Fibroblast of skin of scalp (primary cell): ENCODE measurements around the gene CHSY1.

Experiments used
- DNase-seq: peaks from one replicate; pipeline ENCODE4 v3.0.0-alpha.2; 2013

The CHSY1 gene

GRCh38 chr15:101269479-101270223 is 17.8 kb upstream of the CHSY1 start:
- no peak for DNase-seq

GRCh38 chr15:101267320-101268104 is 15.7 kb upstream of the CHSY1 start:
- DNase-seq, result peak; percentile 47

GRCh38 chr15:101266787-101267186 is 14.9 kb upstream of the CHSY1 start:
- DNase-seq, result no peak

- peak; percentile 80 for DNase-seq
Observed at GRCh38 chr15:101266034-101266433, 14.2 kb upstream of the CHSY1 start.

- no peak for DNase-seq
Observed at GRCh38 chr15:101264911-101265641, 13.2 kb upstream of the CHSY1 start.

GRCh38 chr15:101264011-101264410 is 12.2 kb upstream of the CHSY1 start:
- DNase-seq, result no peak

GRCh38 chr15:101262551-101262950 is 10.7 kb upstream of the CHSY1 start:
- DNase-seq, result peak; percentile 31

GRCh38 chr15:101258238-101259144 is 6.6 kb upstream of the CHSY1 start:
- DNase-seq, result peak; percentile 73

GRCh38 chr15:101256757-101257156 is 4.9 kb upstream of the CHSY1 start:
- no peak for DNase-seq

GRCh38 chr15:101255615-101256241 is 3.9 kb upstream of the CHSY1 start:
- DNase-seq, result peak; percentile 44

GRCh38 chr15:101255051-101255395 is 3.2 kb upstream of the CHSY1 start:
- DNase-seq, result no peak

GRCh38 chr15:101254157-101255050 is 2.6 kb upstream of the CHSY1 start:
- no peak for DNase-seq

- DNase-seq, result no peak
Observed at GRCh38 chr15:101252836-101253235, 988 bp upstream of the CHSY1 start.

- no peak for DNase-seq
Observed at GRCh38 chr15:101250873-101251829, 697 bp downstream of the CHSY1 start.

GRCh38 chr15:101250341-101250831 is 1.5 kb downstream of the CHSY1 start:
- peak; percentile 83 for DNase-seq

GRCh38 chr15:101248274-101248673 is 3.6 kb downstream of the CHSY1 start:
- DNase-seq, result no peak

- no peak for DNase-seq
Observed at GRCh38 chr15:101246824-101247745, 4.8 kb downstream of the CHSY1 start.

GRCh38 chr15:101246391-101246790 is 5.5 kb downstream of the CHSY1 start:
- DNase-seq, result no peak
